IMR-90 (cell line): ENCODE results near the gene ZMYND11. TPM values are rescaled to one million over a fixed set of nuclear protein-coding genes. Genes with fewer than 3 reads are reported as not detected.

Experiments
- ATAC-seq: fragments of 200-7000 bp; cut with Tn5 transposase; 2 replicates; pipeline ENCODE4 v1.9.1; 2020; ENCODE audit warnings: low read depth, mild to moderate bottlenecking, moderate library complexity
- BruUV-seq: library from RNA; stranded (reverse); fragments of 400-500 nt; replicated peaks from 2 replicates; lab custom pipeline; 2021; lab: Mats Ljungman, UMichigan
- CTCF ChIA-PET: fragments of 300-600 bp; formaldehyde crosslinking; extraction: SDS; loops from one replicate; lab custom pipeline; 2021; ENCODE audit warnings: antibody characterized with exemption; lab: Yijun Ruan, JAX
- POLR2A ChIA-PET: fragments of 300-600 bp; sonication (Branson Sonifier 250); formaldehyde crosslinking; loops from one replicate; lab custom pipeline; 2022; ENCODE audit warnings: antibody characterized with exemption; ENCODE audit not compliant: unreplicated experiment; lab: Charles Lee
- DNase-seq: peaks from one replicate; pipeline ENCODE4 v3.0.0; 2013
- H2AFZ ChIP-seq: replicated peaks from 2 replicates; pipeline ENCODE3; 2013; ENCODE audit warnings: low read length, mild to moderate bottlenecking; ENCODE audit not compliant: poor library complexity
- H2AK5ac ChIP-seq: 2 replicates; pipeline ENCODE4 v1.6.1; 2013; ENCODE audit warnings: low read depth, low read length, inconsistent platforms
- H2AK9ac ChIP-seq: replicated peaks from 2 replicates; pipeline ENCODE3; 2013; ENCODE audit warnings: mild to moderate bottlenecking, low read depth, low read length, moderate library complexity; ENCODE audit not compliant: poor library complexity
- H2BK120ac ChIP-seq: 2 replicates; pipeline ENCODE4 v1.6.1; 2013; ENCODE audit warnings: low read depth, low read length, inconsistent platforms
- H2BK15ac ChIP-seq: 3 replicates; pipeline ENCODE4 v1.6.1; 2013; ENCODE audit warnings: low read depth, low read length, inconsistent platforms
- H2BK20ac ChIP-seq: 2 replicates; pipeline ENCODE4 v1.6.1; 2013; ENCODE audit warnings: low read depth, mild to moderate bottlenecking, inconsistent platforms, low read length, moderate library complexity
- H2BK5ac ChIP-seq: 2 replicates; pipeline ENCODE4 v1.6.1; 2013; ENCODE audit warnings: mild to moderate bottlenecking, low read depth, low read length, inconsistent platforms; ENCODE audit not compliant: poor library complexity, severe bottlenecking
- H3K14ac ChIP-seq: replicated peaks from 2 replicates; pipeline ENCODE4 v1.6.1; 2013; ENCODE audit warnings: low read depth, low read length, inconsistent platforms
- H3K18ac ChIP-seq: 2 replicates; pipeline ENCODE4 v1.6.1; 2013; ENCODE audit warnings: low read depth, low read length, control low read depth
- H3K23ac ChIP-seq: 2 replicates; pipeline ENCODE4 v1.6.1; 2013; ENCODE audit warnings: low read depth, low read length, inconsistent platforms
- H3K27ac ChIP-seq: 2 replicates; pipeline ENCODE4 v1.5.1; 2013; ENCODE audit warnings: mild to moderate bottlenecking, control low read depth, low read length; ENCODE audit not compliant: insufficient read depth
- H3K27me3 ChIP-seq: 2 replicates; pipeline ENCODE4 v1.6.1; 2013; ENCODE audit warnings: low read length; ENCODE audit not compliant: control insufficient read depth, insufficient read depth
- H3K36me3 ChIP-seq: 2 replicates; pipeline ENCODE4 v1.6.1; 2013; ENCODE audit warnings: low read length, mixed read lengths; ENCODE audit not compliant: control insufficient read depth, insufficient read depth
- H3K4ac ChIP-seq: 2 replicates; pipeline ENCODE4 v1.6.1; 2013; ENCODE audit warnings: low read depth, low read length, inconsistent platforms
- H3K4me1 ChIP-seq: 2 replicates; pipeline ENCODE4 v1.6.1; 2013; ENCODE audit warnings: low read length, mixed read lengths; ENCODE audit not compliant: control insufficient read depth, insufficient read depth
- H3K4me2 ChIP-seq: 2 replicates; pipeline ENCODE4 v1.6.1; 2013; ENCODE audit warnings: low read depth, mild to moderate bottlenecking, control low read depth, low read length, moderate library complexity
- H3K4me3 ChIP-seq: 2 replicates; pipeline ENCODE4 v1.5.1; 2013; ENCODE audit warnings: low read depth, mild to moderate bottlenecking, control low read depth, low read length, moderate library complexity; ENCODE audit not compliant: insufficient read depth
- H3K56ac ChIP-seq: 2 replicates; pipeline ENCODE4 v1.6.1; 2013; ENCODE audit warnings: low read length, inconsistent platforms; ENCODE audit not compliant: insufficient read depth; ENCODE audit errors: extremely low read depth
- H3K79me1 ChIP-seq, 2 experiments: 2 replicates each; pipeline ENCODE4 v1.6.1; 2013; ENCODE audit warnings: low read length in 2 of 2, inconsistent platforms in 1 of 2, low read depth in 1 of 2
- H3K9ac ChIP-seq: 2 replicates; pipeline ENCODE4 v1.6.1; 2013; ENCODE audit warnings: low read depth, low read length, control low read depth
- H3K9me1 ChIP-seq: 2 replicates; pipeline ENCODE4 v1.6.1; 2013; ENCODE audit warnings: low read length, inconsistent platforms; ENCODE audit not compliant: insufficient read depth
- H3K9me3 ChIP-seq: 2 replicates; pipeline ENCODE4 v1.6.1; 2013; ENCODE audit warnings: low read length; ENCODE audit not compliant: control insufficient read depth, insufficient read depth
- H4K20me1 ChIP-seq: 2 replicates; pipeline ENCODE4 v1.6.1; 2013; ENCODE audit warnings: low read length, inconsistent platforms; ENCODE audit not compliant: insufficient read depth
- H4K5ac ChIP-seq: 2 replicates; pipeline ENCODE4 v1.6.1; 2013; ENCODE audit warnings: mild to moderate bottlenecking, low read depth, low read length, control low read depth
- H4K8ac ChIP-seq, 2 experiments: 2 replicates each; pipeline ENCODE4 v1.6.1; 2013; ENCODE audit warnings: low read depth in 2 of 2, low read length in 2 of 2, control low read depth in 1 of 2, inconsistent platforms in 1 of 2
- H4K91ac ChIP-seq: 2 replicates; pipeline ENCODE4 v1.6.1; 2013; ENCODE audit warnings: low read depth, low read length, inconsistent platforms; ENCODE audit not compliant: insufficient read depth
- NFE2L2 ChIP-seq: fragments of 150-350 bp; IDR thresholded peaks from 2 replicates; pipeline ENCODE4 v1.6.1; 2016; ENCODE audit warnings: low read depth, mild to moderate bottlenecking, low read length
- WGBS, 2 experiments: methylation state at CpG; one replicate each; pipeline versions ENCODE4 v1.1.5 to v1.1.7; 2013; ENCODE audit warnings: missing lambda C conversion rate in 2 of 2; ENCODE audit not compliant: insufficient read length in 1 of 2; ENCODE audit errors: extremely low coverage in 2 of 2; 5-methylcytosine and 5-hydroxymethylcytosine counted together
- dilution Hi-C: fragments of 300-500 bp; cut with HindIII; formaldehyde crosslinking; loops from one replicate; pipeline ENCODE4 v1.14.3; 2018; ENCODE audit warnings: low sequenced_read_pairs; ENCODE audit not compliant: unreplicated experiment
- in situ Hi-C: fragments of 300-500 bp; cut with MboI; formaldehyde crosslinking; loops from 3 replicates; pipeline ENCODE4 v1.14.3; 2019; ENCODE audit warnings: low sequenced_read_pairs, inconsistent platforms, mixed read lengths
- intact Hi-C: fragments of 100-400 bp; cut with micrococcal nuclease; formaldehyde crosslinking; loops from 2 replicates; pipeline ENCODE4 v1.10.0; 2022
- polyA plus RNA-seq, 3 experiments: library from polyadenylated mRNA; depleted of rRNA; stranded (reverse); fragments of >200 nt; gene quantifications; 2 replicates each; pipeline ENCODE4 v1.2.3, GENCODE V29; 2012; ENCODE audit warnings: low replicate concordance in 1 of 3
- total RNA-seq: library from RNA; depleted of rRNA; stranded (reverse); fragments of >200 nt; gene quantifications from 2 replicates; pipeline ENCODE4 v1.2.3, GENCODE V29; 2012
- TF ChIP-seq, protein P1 (sequence below): conservative IDR thresholded peaks from 2 replicates; pipeline ENCODE4 v1.5.1; 2012; ENCODE audit warnings: mild to moderate bottlenecking, low read depth, low read length, improper control_type of control experiment

Gene ZMYND11
- total and polyA plus RNA-seq, 2 of the 4 experiments (the other 2 are of a cell fraction), result 39.5 to 72.2 TPM

DNA sequence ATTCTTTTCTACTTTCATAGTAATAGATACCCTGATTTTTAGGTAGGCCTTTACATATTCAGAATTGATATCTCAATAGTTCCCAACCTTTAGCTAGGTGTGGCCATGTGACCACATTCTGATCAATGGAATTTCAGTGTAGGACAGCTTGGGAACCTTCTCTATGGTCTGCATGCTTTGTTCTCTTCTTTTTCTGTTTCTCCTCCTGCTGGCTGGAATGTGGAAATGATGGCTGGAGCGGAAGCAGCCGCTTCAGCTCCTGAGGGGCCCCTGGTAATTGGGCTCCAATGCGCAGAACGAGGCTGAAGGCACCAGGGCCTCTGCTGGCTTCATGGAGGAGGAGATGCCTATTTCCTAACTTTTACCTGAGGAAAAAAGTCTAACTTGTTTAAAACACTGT, 152.6 kb downstream of the ZMYND11 start:
- Histone ChIP-seq H4K5ac (peak overlapping the region; percentile 58; the same call in 1 of the 2 replicates), H4K91ac (peak overlapping the region; percentile 26), H3K9me3 (0 out of 2 replicates have a peak, but pooled peaks cover 2% of the 10 kb centered on the region), H3K79me1 (peaks cover 0 to 40% of the 10 kb centered on the region in 2 experiments; a peak in 2 of 4 replicates), H2BK20ac (no peak overlapping the region), H2AFZ (no peak overlapping the region), H4K20me1 (peaks cover 3% of the 10 kb centered on the region), H4K8ac (peak overlapping the region in 1 of 2 experiments; percentile 39; a peak in 1 of 4 replicates), H3K4me1 (peaks cover 6% of the 10 kb centered on the region), H3K27ac (no peak overlapping the region), H3K14ac (no peak overlapping the region), H2AK9ac (no peak overlapping the region), H3K27me3 (no peaks in the 10 kb centered on the region), H2BK5ac (peak overlapping the region; percentile 91), H3K4ac (peak overlapping the region; percentile 34; the same call in 1 of the 2 replicates), H3K56ac (no peak overlapping the region), H3K23ac (no peak overlapping the region), H2BK120ac (no peak overlapping the region; the same call in 1 of the 2 replicates), H2BK15ac (no peak overlapping the region), H2AK5ac (no peak overlapping the region), H3K4me2 (no peak overlapping the region), H3K36me3 (peaks cover 51% of the 10 kb centered on the region), H3K4me3 (no peak overlapping the region), H3K18ac (peak overlapping the region; percentile 78), H3K9me1 (peaks cover 18% of the 10 kb centered on the region), H3K9ac (no peak overlapping the region)
- WGBS, 2 experiments, result no CpG with 5 or more reads among the region's 4 CpGs
- DNase-seq, result no peak
- no peak for ATAC-seq
- CTCF ChIA-PET, result interaction anchor here (1.1 kb wide), 1 partner anchor 10 kb away, joined by 3 read pairs; no protein-coding TSS in a partner anchor
- in situ Hi-C loops, result no loop called here
- TF ChIP-seq, protein P1, sequence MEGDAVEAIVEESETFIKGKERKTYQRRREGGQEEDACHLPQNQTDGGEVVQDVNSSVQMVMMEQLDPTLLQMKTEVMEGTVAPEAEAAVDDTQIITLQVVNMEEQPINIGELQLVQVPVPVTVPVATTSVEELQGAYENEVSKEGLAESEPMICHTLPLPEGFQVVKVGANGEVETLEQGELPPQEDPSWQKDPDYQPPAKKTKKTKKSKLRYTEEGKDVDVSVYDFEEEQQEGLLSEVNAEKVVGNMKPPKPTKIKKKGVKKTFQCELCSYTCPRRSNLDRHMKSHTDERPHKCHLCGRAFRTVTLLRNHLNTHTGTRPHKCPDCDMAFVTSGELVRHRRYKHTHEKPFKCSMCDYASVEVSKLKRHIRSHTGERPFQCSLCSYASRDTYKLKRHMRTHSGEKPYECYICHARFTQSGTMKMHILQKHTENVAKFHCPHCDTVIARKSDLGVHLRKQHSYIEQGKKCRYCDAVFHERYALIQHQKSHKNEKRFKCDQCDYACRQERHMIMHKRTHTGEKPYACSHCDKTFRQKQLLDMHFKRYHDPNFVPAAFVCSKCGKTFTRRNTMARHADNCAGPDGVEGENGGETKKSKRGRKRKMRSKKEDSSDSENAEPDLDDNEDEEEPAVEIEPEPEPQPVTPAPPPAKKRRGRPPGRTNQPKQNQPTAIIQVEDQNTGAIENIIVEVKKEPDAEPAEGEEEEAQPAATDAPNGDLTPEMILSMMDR, result peak; percentile 31
- no peak for TF ChIP-seq NFE2L2
- intact Hi-C loops, result no loop called here
- no TSS peak for BruUV-seq
- dilution Hi-C loops, result no loop called here
- POLR2A ChIA-PET, result interaction anchor here (0.6 kb wide), 1 partner anchor 196 kb away, joined by 3 read pairs; no protein-coding TSS in a partner anchor
